Measurements from ENCODE around the gene LMBRD1.
"Not testable (repeated sequence)": the region's sequence is repeated elsewhere in the genome, so short reads cannot be mapped to it uniquely, and the experiment has no call there.

LMBRD1 gene

DNA sequence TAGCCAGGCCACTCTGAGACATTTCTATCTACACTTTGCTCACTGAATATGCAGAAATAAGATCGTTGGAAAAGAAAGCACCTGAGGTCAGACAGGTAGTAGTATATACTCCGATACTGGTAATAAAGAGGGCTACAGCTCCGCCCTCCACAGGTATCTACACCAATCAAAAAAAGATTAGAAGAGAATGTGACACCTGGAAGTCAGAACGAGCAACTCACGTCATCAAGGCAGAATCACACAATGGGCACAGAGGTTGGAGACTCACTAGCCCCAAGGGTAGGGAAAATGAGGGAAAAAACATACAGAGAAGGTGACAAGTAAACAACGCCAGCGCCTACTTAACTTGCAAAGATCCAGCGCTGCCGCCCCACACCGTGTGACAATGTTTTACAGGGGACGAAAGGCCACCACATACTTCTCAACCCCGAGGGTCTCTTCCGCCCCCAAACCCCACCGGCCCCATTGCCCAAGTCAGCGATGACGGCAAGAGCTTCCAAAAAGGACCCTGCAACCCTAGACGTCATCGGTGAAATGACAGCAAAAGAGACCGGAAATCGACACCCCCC lies 653 bp downstream of the LMBRD1 start:
- DNase-seq (ENCODE audit: low read depth in 3 of 3), result peak in 1 of 3 donors; percentile 26

DNA sequence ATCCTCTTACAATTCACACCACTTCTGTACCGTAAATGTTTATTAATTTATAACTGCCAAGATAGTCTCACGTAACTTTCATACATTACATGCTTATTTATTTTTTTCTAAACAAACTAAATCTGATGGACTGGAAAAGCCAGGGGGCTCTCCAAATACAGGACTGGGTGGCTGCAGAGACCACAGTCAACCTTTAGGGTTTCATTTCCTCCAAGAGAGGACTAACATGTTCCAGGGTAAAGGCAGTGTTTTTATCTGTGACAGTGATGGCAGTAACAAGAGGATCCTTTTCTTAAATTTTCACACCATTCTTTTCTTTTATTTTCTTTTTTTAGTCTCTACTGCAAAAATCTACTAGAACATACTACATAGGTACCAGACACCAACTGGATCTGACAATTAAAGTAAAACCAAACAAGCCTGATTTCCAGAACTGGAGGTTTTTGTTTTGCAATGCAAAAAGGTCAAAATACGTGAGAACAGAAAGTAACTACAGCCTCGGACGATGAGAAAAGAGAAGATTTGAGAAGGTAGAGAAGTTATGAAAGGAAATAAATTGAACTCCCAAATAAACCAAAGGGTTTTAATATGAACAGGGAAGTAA lies 1.2 kb downstream of the LMBRD1 start:
- no peak for DNase-seq (ENCODE audit: low read depth in 3 of 3)

GRCh38 chr6:69792292-69792691 lies 4.5 kb downstream of the LMBRD1 start:
- DNase-seq (ENCODE audit: low read depth in 3 of 3), result no peak

DNA sequence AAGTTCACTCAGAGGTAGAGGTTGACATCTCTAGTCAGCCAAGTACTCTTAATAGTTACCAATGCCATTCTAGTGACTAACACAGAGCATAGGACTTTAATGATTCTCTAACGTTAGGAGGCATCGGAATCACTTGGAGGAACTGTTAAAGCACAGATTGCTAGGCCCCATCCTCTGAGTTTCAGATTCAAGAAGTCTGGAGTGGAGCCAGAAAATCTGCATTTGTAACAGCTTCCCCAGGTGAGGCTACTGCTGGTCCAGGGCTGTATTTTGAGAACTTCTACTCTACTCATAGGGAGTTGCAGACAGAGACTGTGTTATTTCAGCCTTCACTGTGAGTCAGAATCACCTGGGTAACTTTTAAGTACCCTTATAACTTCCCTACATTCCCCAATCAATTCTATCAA lies 5.7 kb downstream of the LMBRD1 start:
- no peak for DNase-seq (ENCODE audit: low read depth in 3 of 3)

DNA sequence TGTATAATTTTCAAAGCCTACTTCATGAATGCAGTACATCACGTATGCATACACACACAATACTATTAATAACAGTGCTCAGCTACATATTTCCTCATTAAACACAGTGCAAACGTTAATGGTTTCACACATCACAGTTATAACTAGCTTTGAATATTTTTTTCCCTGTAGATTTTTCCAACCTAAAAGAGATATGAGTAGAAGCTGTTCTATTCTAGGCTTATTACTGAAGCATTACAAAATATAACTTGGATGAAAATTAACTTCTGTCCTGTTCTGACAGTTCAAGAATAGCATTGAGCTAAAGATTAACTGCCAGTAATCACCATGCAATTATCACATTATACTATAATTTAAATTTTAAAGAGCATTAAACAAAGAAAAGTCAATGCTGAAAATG lies 6.2 kb downstream of the LMBRD1 start:
- no peak for DNase-seq (ENCODE audit: low read depth in 3 of 3)

DNA sequence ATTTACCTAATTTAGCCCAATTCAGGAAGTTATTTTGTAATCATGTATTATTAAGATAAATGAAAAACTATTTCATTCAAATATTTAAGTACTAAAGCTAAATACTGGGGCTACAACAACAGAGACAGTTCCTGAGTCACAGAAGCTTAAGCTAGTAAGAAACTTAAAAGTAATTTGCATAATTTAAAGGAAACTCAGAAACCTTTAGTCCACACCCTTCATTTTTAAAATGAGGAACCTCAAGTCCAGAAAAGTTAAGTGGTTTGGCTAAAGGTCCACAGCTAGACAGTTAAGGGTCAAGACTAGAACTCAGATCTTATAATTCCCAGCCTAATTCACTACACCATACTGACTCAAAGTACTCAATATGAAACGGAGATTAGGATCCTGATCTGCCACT lies 7.2 kb downstream of the LMBRD1 start:
- no peak for DNase-seq (ENCODE audit: low read depth in 3 of 3)

GRCh38 chr6:69787436-69787835 lies 9.4 kb downstream of the LMBRD1 start:
- not testable (repeated sequence) for DNase-seq (ENCODE audit: low read depth in 3 of 3)

- no peak for DNase-seq (ENCODE audit: low read depth in 3 of 3)
These were observed 11.1 kb downstream of the LMBRD1 start for GRCh38 chr6:69785697-69786096.

- DNase-seq (ENCODE audit: low read depth in 3 of 3), result no peak
These were observed 12.0 kb downstream of the LMBRD1 start for GRCh38 chr6:69784595-69785377.

DNA sequence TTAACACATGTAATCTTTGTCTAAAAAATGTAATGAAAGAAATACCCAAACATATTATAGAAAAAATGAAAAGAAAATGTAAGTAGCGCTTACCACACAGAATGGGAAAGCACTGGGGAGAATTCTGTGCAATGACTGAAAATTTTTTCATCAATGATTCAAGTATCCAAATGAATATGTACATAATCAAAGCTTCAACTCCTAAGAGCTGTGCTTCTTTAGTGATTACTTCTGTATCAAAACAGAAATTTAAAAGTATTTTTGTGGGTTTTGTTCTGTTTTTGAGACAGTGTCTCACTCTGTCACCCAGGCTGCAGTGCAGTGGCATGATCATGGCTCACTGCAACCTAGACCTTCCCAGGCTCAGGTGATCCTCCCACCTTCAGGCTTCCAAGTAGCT lies 13.7 kb downstream of the LMBRD1 start:
- no peak for DNase-seq (ENCODE audit: low read depth in 3 of 3)

DNA sequence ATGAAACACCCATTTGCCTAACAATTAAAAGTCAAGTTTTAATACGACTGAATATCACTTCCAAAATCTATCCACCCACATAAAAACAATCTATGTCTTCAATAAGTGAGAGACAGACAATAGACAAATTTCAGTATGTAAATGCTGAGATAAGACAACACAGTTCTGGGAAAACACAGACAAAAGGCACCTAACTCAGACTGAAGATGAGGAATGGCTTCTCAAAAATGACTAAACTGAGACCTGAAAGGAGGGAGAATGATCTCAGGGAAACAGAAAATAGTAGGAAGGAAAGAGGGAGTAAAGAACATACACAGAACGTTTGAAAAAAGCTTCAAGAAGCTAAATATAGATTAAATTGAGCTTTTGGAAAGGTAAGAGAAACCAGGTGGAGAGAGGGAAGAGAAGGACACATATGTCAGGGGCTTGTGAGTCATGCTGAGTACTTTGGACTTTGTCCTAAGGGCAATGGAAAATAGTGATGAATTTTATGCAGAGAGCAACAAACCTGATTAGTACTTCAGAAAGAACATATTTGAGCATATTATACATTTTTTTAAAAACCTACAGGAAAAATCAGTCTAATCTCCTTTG lies 16.1 kb downstream of the LMBRD1 start:
- no peak for DNase-seq (ENCODE audit: low read depth in 3 of 3)

DNA sequence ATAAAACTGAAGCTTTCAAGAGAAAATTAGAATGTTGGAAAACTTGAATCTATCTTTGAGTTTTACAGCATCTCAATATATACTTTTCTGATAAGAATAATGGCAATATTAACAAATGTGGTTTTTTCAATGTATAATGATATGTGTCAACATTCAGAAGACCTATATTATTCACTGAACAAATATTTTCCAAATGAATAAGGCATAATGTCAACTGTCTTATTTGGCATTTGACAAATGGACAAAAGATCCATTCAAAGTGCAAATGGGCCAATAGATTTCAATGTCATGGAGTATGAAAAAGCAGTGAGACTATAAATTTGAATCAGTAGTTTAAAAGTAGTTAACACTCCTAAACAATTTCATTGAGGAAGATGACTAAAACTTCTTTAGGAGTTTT lies 20.9 kb downstream of the LMBRD1 start:
- no peak for DNase-seq (ENCODE audit: low read depth in 3 of 3)

- no peak for DNase-seq (ENCODE audit: low read depth in 3 of 3)
These were observed 21.3 kb downstream of the LMBRD1 start for GRCh38 chr6:69775585-69775849.

DNA sequence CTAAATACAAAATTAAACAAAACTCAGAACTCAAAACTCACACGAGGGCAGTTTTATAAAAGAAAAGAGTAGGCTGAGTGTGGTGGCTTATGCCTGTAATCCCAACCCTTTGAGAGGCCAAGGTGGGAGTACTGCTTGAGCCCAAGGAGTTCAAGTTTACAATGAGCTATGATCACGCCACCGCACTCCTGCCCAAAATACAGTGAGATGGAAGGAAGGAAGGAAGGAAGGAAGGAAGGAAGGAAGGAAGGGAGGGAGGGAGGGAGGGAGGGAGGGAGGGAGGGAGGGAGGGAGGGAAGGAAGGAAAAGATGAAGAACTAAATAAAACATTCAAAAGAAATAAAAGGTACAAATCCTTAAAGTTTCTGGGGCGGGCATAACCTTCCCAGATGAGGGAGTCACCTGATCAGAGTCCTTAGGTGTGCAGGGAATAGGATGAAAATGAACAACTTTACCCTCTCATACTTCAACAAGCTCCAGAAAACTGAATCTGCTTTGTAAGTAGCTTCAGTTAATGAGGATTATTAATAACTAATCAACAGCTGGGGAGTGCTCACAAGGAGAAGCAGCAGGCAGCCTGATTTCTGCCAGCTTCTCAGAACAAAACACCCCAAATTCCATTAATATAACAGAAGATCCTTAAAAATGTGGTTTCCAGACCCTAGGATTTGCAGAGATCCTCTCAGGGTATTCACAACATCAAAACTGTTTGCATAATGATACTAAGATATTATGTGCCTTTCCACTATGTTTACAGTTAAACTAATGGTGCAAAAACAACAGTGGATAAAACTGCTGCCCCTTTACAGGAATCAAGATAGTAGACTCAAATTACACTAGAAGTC lies 21.8 kb downstream of the LMBRD1 start:
- DNase-seq (ENCODE audit: low read depth in 3 of 3), result no peak

DNA sequence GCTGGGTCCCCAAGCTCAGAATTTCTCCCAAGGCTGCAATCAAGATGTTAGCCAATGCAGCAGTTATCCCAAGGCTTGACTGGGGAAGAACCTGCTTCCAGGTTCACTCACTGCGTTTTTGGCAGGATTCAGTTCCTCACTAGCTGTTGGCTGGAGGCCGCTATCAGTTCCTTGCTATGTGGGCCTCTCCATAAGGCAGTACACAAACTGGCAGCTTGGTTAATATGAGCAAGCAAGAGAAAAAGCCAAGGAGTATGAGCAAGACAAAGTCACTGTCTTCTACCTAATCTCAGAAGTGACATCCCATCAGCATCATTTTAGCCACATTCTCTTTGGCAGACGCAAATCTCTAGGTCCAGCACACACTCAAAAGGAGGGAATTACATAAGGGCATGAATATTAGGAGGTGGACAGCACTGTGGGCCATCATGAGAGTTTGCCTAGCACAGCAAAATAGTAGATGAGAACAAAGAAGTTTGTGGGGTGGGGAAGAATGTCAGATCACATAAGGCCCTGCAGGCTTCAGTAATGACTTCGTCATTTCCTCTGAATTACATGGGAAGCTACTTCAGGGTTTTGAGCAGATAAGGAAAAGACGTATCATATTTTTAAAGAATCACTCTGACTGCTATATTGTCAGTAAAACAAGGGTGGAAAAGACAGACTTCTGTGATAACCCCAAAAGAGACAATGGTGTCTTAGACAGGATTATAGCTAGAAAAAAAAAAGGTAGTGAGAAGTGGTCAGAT lies 25.5 kb downstream of the LMBRD1 start:
- no peak for DNase-seq (ENCODE audit: low read depth in 3 of 3)

DNA sequence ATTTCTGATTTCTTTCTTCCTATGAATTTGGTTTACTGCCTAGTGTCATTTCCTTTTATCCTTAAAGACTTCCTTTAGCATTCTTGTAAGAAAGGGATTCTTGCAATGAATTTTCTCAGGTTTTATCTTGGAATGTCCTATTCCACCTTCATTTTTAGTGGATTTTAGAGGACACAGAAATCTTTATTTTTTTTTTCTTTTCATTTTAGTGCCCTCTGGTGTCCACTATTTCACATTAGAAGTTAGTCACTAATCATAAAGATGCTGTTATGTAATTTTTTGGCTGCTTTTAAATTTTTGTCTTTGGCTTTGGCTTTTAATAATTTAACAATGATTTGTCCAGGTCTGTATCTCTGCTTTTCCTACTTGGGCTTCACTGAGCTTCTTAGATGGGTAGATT lies 28.1 kb downstream of the LMBRD1 start:
- no peak for DNase-seq (ENCODE audit: low read depth in 3 of 3)

- DNase-seq (ENCODE audit: low read depth in 3 of 3), result no peak
These were observed 33.0 kb downstream of the LMBRD1 start for GRCh38 chr6:69763763-69764162.

DNA sequence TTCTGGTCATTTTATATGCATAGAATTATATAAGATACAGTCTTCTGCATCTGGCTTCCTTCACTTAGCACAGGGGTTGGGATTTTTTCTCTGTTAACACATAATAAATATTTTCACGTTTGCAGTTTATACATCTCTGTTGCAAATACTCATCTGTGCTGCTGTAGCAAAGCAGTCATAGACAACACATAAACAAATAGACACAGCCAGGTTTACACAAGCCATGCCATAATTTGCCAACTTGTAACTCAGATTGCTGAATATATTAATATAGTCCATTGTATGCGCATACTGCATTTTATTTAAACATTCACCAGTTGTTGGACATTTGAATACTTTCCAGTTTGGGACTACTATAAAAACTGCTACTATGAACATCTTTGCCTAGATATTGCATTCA lies 35.0 kb downstream of the LMBRD1 start:
- DNase-seq (ENCODE audit: low read depth in 3 of 3), result no peak

GRCh38 chr6:69758214-69758613 lies 38.6 kb downstream of the LMBRD1 start:
- no peak for DNase-seq (ENCODE audit: low read depth in 3 of 3)

GRCh38 chr6:69756907-69757306 lies 39.9 kb downstream of the LMBRD1 start:
- no peak for DNase-seq (ENCODE audit: low read depth in 3 of 3)

DNA sequence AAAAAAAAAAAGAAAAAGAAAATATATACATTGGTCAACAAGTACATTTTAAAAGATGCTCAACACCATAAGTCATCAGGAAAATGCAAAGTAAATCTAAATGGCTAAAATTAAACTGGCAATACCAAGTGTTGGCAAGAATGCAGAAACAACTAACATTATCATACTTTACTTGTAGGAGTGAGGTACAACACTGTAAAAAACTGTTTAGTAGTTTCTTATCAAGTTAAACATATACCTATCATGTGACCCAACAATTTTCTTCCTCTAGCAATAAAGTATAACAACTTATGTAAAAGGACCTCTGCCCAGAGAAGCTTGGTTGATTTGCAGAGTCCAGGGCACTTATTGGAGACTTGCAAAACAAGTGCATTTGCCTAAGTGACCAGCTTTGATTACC lies 40.4 kb downstream of the LMBRD1 start:
- DNase-seq (ENCODE audit: low read depth in 3 of 3), result no peak

- DNase-seq (ENCODE audit: low read depth in 3 of 3), result no peak
These were observed 61.8 kb downstream of the LMBRD1 start for GRCh38 chr6:69735027-69735426.
